Activated CD4-positive, alpha-beta T cell treated with anti-CD3 and anti-CD28 coated beads for 48 hours (primary cell): ENCODE measurements around the gene PRDM11.

ENCODE experiments used
- DNase-seq: peaks from one replicate; pipeline ENCODE4 v3.0.0-alpha.2; 2020

Gene PRDM11

GRCh38 chr11:45178223-45178622 is 31.8 kb downstream of the PRDM11 start:
- DNase-seq: no peak

GRCh38 chr11:45178890-45179671 is 32.6 kb downstream of the PRDM11 start:
- DNase-seq: no peak

GRCh38 chr11:45179686-45180178 is 33.3 kb downstream of the PRDM11 start:
- DNase-seq: no peak

- peak; percentile 15 for DNase-seq
These were observed 33.9 kb downstream of the PRDM11 start for GRCh38 chr11:45180179-45180847.

- DNase-seq: peak; percentile 54
These were observed 34.4 kb downstream of the PRDM11 start for GRCh38 chr11:45180848-45181192.

GRCh38 chr11:45181193-45181888 is 34.9 kb downstream of the PRDM11 start:
- no peak for DNase-seq

- DNase-seq: no peak
These were observed 35.6 kb downstream of the PRDM11 start for GRCh38 chr11:45181889-45182550.

GRCh38 chr11:45182902-45183301 is 36.5 kb downstream of the PRDM11 start:
- no peak for DNase-seq

GRCh38 chr11:45184640-45185039 is 38.2 kb downstream of the PRDM11 start:
- no peak for DNase-seq

GRCh38 chr11:45185228-45185729 is 38.8 kb downstream of the PRDM11 start:
- DNase-seq: no peak

GRCh38 chr11:45187375-45187774 is 40.9 kb downstream of the PRDM11 start:
- no peak for DNase-seq

- no peak for DNase-seq
These were observed 41.7 kb downstream of the PRDM11 start for GRCh38 chr11:45188127-45188526.

GRCh38 chr11:45189230-45189629 is 42.8 kb downstream of the PRDM11 start:
- no peak for DNase-seq

GRCh38 chr11:45193695-45194094 is 47.3 kb downstream of the PRDM11 start:
- no peak for DNase-seq

- DNase-seq: no peak
These were observed 58.3 kb downstream of the PRDM11 start for GRCh38 chr11:45204761-45205160.

- no peak for DNase-seq
These were observed 59.5 kb downstream of the PRDM11 start for GRCh38 chr11:45205978-45206377.

GRCh38 chr11:45208135-45208534 is 61.7 kb downstream of the PRDM11 start:
- DNase-seq: no peak

- no peak for DNase-seq
These were observed 62.8 kb downstream of the PRDM11 start for GRCh38 chr11:45209000-45209879.

GRCh38 chr11:45209891-45210699 is 63.7 kb downstream of the PRDM11 start:
- DNase-seq: no peak

GRCh38 chr11:45210846-45211245 is 64.4 kb downstream of the PRDM11 start:
- DNase-seq: no peak

- DNase-seq: no peak
These were observed 65.3 kb downstream of the PRDM11 start for GRCh38 chr11:45211732-45212131.
